GM19372 (cell line): ENCODE measurements around the gene TP53TG5.
"Not testable (repeated sequence)": the region's sequence is repeated elsewhere in the genome, so short reads cannot be mapped to it uniquely, and the experiment has no call there.

Experiments
- ATAC-seq: cut with Tn5 transposase; IDR thresholded peaks from one replicate; pipeline ENCODE4 v1.9.1; 2021; ENCODE audit warnings: mild to moderate bottlenecking, low read depth, moderate library complexity; ENCODE audit not compliant: unreplicated experiment

Gene TP53TG5

DNA sequence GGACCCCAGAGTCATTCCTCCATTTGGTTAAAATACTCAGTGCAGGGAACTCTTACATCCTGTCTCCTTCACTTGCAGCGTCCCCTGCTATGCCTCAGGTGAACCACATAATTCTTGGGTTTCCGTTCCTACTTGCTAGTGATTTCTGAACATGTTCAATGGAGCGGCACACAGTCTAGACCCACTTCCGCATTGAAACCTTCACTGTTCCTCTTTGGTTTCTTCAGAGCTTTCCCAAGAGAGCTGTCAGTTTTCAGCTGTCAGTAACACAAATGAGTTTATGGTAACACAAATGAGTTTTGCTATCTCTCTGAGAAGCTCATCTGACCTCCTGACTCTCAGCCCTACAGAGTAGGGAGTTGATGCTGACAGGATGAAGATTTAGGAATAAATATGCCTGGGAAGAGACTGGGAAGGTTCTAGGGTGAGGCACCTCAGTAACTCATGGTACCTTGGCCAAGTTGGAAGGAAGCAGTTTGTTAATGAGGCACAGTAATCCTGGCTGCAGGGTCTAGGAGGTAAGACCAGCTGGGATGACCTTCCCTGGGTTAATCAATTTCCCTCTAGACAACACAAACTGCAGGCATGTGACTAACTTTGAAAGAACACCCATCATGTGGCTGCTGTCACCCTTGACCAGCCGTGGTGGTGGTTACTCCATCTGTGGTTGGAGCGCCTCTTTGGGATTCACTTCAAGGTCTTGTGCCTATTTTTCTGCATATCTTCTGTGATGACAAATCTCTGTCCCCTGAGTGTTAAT, 9.7 kb downstream of the TP53TG5 start:
- ATAC-seq: peak; percentile 91

DNA sequence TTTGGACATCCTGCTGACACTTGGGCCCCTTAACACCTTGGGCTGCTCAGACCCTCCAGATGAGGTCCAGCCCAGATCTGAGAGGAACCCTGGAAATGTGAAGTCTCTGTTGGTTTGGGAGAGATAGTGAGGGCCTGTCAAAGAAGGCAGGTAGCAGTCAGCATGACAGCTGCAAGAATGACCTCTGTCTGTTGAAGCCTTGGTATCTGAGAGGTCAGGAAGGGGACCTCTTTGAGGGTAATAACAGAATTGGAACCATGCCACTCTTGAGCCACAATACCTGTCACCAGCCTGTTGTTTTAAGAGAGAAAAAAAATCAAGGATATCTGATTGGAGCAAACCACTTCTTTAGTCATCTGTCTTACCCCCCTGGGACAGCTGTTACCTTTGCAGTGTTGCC, 11.0 kb downstream of the TP53TG5 start:
- no peak for ATAC-seq

GRCh38 chr20:45366631-45367030, 11.5 kb downstream of the TP53TG5 start:
- no peak for ATAC-seq

DNA sequence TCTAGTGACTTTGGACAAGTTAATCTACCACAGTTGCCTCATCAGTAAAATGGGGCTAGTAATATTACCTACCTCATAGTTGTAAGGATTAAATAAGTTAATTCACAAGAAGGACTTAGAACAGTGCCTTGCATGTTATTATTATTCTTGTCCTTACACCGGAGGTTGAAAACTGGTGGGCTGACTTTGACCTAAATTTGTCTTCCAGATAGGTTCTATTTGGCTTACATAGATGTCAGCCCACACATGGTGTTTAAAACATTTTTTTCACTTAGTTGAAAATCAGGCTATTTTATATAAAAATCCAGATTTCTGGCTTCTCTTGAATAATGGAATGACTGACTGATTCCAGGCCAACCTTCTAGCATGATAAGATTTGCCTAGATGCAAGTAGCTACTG, 11.9 kb downstream of the TP53TG5 start:
- ATAC-seq: no peak

DNA sequence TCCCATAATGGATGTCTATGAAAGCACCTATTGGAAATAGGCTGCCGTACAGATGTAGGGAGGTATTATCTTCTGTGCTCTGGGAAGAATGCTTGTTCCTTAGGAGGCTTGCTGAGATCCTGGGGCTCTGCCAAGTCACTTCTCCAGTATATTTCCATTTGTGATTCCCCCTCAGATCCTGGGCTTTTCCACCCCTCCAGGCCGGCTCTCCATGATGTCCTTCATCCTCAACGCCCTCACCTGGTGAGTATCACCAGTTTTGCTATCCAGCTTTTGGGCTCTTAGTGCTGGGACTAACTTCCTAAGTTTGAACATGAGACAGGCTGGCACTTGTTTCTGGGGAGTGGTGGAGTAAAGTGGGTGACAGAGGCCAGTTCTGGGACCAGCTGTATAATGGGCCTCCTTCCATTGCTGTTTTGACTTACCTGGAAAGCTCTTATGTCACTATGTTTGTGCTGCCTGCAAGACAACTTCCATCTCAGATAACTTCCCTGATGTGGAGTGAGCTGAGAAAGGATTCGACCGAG, 12.6 kb downstream of the TP53TG5 start:
- ATAC-seq: no peak

GRCh38 chr20:45363611-45364492, 14.3 kb downstream of the TP53TG5 start:
- no peak for ATAC-seq

- ATAC-seq: peak; percentile 86
These were observed 15.1 kb downstream of the TP53TG5 start, which contains the start of gene SYS1 for GRCh38 chr20:45362804-45363610. TSS of gene SYS1 (plus strand) at chr20:45363156. CDS start at chr20:45363532, 376 bp downstream.

DNA sequence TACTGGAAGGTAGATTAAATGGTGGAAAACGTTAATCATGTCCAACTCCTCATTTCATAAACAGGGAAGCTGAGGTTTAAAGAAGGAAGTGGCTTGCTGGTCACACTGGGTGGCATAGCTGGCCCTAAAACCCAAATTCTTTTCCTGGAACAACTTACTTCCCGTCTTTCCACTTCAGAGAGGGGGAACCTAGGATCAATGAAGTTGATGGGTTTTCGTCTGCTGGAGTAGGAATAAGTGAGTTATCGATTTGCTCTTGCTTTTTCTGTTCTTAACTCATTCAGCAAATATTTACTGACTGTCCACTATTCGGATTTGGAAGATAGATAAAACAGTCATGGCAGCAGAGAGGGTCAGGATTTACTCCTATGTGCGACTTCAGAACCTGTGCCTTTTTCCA, 16.3 kb downstream of the TP53TG5 start:
- no peak for ATAC-seq

GRCh38 chr20:45359406-45360148, 18.5 kb downstream of the TP53TG5 start:
- no peak for ATAC-seq

GRCh38 chr20:45359069-45359405, 19.1 kb downstream of the TP53TG5 start:
- no peak for ATAC-seq

DNA sequence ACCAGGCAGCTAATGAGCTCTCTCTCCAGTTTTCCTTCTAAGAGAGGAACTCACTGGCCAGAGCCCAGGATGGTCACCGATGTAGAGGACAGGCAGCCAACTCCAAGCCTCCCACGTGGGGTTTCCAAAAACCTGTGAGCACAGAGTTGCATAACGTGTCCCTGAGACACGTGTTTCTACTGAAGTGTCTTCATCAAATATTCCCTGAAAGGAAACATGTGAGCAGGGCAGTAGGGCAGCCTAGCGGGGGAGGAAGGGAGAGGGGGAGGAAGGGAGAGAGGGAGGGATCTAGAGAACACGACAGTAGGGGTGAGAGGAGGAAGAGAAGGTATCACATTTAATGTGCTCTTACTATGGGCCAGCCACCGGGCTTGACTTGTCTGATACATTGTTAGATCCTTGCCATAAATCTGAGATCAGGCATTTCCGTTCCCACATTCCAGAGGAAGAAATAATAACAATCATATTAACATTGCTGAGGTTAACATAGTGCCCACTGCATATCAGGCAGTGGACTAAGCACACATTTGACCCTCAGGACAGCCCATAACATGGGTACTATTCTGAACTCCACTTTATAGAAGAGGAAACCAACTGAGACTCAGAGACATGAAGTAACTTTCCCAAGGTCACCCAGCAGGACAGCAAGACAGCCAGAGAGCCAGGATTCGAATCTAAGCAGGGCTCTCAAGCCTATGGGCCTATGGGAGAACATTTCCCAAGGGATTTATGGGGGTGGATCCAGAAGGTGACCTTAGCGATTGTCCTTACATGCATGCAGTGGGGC, 19.6 kb downstream of the TP53TG5 start:
- no peak for ATAC-seq

DNA sequence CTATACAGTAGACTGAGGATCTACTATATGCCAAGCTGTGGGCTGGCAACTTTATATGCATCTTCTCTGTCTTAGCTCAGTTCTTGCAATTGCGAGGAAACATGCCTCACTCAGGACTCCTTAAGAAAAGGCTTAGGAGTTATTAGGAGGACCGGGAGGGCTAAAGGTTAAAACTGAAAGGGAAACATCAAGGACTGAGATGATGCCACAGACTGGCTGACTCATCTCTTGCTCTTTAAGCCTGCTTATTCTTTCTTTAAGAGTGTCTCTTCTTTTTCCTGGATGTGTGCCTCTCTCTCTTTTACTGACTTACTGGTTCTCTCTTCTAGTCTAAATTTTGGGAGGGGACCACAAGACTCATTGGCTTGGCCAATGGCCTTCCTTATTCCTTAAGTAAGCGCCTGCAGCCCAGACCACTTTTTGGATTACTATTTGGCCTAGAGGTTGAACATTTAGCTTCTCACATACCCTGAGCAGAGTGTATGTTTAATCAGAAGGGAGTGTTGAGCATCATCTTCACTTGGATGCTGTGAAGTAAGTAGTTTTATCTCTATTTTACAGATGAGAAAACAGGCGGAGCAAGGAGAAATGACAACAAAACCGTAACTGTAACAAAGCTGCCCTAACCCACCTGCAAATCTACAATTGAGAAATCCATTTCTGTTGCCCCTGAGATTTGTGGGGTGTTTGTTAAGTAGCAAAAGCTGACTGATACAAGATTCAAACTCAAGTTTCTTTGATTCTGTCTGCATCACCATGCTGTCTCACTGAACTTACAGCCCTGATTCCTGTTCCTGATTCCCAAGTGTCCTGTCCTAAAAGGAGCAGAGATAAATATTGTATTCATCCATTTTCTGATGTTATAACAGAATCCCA, 22.7 kb downstream of the TP53TG5 start:
- ATAC-seq: no peak

DNA sequence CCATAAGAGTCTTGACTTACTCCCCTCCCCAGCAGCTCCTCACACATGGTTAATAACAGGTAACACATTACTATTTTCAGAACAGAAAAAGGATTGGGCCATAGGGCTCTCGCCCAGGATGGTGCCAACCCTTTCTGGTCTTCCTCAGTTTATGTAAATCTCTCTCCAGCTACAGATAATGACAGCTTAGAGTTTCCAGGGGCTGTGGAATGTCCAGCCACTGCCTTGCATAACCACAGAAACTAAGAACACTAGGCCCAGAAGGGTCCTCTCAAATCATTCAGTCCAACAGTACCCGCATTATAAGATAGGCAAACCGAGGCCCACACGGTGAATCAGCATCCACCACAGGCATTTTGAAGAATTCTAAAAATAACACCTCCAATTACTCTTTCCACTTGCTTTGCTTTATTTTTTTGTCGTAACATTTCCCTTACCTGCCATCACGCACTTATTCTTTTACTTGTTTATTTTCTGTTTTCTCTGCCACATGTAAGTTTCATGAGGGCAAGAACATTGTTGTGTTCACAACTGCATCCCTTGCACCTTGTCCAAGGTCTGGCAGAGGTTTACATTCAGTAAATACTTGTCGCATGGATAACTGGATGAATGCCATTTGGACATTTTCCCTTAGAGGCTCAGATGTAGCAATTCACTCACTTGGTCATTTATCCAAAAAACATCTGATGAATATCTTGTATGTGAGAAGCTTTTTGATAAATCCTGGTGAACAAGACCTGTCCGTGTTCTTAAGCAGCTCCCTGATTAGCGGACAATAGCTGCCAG, 23.5 kb downstream of the TP53TG5 start:
- ATAC-seq: no peak

DNA sequence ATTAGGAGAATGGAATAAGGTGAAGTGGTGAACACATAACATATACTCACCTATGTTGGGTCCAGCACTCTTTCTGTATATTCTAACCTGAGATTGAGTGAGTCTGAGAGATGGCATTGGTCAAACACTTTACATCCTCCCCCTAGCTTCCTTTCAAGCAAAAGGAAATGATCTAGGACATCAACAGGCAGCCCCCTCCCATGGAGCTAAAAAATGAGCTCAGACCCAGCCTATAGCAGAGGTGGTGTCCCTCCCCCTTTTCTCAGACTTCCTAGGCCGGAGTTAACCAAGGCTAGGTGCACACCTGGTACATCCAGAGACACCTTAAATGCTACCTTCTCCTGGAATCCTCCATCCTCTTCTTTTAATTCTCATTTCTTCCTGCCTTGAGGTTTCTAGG, 24.4 kb downstream of the TP53TG5 start:
- ATAC-seq: no peak

GRCh38 chr20:45352729-45353128, 25.4 kb downstream of the TP53TG5 start:
- no peak for ATAC-seq

- not testable (repeated sequence) for ATAC-seq
These were observed 27.3 kb downstream of the TP53TG5 start for GRCh38 chr20:45350795-45351194.

DNA sequence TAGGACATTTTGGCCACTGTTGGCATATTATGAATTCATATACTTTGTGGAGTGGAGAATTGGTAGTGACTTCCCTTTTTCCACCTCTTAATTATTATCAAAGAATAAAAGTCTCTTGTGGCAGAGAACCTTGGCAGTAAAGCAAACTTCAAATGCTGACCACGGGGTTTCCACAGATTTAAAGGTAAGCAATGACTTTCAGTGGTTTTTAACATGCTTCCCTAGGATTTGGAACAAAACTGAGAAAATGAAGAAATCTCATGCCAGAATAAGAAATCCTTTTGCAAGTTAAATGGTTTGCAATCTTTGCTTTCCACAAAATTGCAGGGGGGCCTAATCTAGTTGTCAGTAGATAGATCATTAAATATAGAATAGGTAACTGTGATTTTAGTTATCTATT, 27.9 kb downstream of the TP53TG5 start:
- no peak for ATAC-seq
